GM19328 (cell line): ENCODE results near the gene SH3BP1.
A peak's percentile ranks its signal among the peaks of the same experiment; 100 is the strongest.
"Not testable (repeated sequence)": the region's sequence is repeated elsewhere in the genome, so short reads cannot be mapped to it uniquely, and the experiment has no call there.

Experiments used
- ATAC-seq: cut with Tn5 transposase; IDR thresholded peaks from one replicate; pipeline ENCODE4 v1.9.1; 2021; ENCODE audit warnings: mild to moderate bottlenecking, moderate library complexity; ENCODE audit not compliant: unreplicated experiment

Gene SH3BP1

DNA sequence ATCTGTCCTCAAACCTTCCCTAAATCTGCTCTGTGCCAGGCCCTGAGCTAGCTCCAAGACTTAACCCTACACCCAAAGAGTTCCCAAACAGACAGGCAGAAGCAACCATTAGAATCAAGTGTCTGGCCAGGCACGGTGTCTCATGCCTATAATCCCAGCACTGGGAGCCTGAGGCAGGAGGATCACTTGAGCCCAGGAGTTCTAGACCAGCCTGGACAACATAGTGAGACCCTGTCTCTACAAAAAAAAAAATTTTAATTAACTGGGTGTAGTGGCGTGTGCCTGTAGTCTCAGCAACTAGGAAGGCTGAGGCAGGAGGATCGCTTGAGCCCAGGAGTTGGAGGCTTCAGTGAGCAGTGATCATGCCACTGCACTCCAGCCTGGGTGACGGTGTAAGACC is 17.1 kb downstream of the SH3BP1 start:
- not testable (repeated sequence) for ATAC-seq

- no peak for ATAC-seq
Observed at GRCh38 chr22:37657590-37658132, 18.2 kb downstream of the SH3BP1 start.

DNA sequence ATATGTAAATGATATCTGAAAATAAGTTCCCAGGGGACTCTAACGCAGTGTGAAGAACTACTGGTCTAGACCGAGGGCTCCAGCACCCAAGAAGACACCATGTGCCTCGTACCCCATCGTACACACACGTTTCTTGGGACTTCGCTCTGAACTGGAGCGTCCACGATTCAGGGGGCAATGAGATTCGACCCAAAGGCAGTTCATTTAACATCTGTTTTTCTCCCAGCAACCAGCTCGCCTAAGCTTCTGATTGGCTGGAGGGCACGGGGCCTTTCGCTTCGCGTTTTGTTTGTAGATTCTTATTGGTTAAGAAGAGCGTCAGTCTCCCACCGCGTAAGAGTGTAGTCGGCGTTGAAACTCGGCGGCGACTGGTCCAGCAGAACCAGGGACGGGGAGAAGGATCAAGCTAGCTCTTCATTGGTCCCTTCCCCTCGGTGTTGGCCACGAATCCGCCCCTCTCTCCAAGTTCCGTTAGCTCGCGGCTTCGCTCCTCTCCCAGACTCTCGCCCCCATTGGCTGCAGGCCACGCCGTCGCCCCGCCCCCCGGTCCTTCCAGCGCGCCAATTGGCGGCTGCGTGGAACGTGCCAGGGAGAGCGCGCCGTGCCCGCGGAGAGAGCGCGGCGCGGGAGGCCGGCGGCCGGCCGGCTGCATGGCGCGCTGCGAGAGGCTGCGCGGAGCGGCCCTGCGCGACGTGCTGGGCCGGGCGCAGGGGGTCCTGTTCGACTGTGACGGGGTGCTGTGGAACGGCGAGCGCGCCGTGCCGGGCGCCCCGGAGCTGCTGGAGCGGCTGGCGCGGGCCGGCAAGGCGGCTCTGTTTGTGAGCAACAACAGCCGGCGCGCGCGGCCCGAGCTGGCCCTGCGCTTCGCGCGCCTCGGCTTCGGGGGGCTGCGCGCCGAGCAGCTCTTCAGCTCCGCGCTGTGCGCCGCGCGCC is 18.9 kb downstream of the SH3BP1 start, which contains the start of gene PDXP:
Gene PDXP, plus strand, starts transcription at position 591 of the 933 bp plus-strand sequence. Its CDS starts 60 bp downstream, at position 651.
- ATAC-seq: peak; percentile 74

- ATAC-seq: peak; percentile 3
Observed at GRCh38 chr22:37659066-37659896, 19.8 kb downstream of the SH3BP1 start.

DNA sequence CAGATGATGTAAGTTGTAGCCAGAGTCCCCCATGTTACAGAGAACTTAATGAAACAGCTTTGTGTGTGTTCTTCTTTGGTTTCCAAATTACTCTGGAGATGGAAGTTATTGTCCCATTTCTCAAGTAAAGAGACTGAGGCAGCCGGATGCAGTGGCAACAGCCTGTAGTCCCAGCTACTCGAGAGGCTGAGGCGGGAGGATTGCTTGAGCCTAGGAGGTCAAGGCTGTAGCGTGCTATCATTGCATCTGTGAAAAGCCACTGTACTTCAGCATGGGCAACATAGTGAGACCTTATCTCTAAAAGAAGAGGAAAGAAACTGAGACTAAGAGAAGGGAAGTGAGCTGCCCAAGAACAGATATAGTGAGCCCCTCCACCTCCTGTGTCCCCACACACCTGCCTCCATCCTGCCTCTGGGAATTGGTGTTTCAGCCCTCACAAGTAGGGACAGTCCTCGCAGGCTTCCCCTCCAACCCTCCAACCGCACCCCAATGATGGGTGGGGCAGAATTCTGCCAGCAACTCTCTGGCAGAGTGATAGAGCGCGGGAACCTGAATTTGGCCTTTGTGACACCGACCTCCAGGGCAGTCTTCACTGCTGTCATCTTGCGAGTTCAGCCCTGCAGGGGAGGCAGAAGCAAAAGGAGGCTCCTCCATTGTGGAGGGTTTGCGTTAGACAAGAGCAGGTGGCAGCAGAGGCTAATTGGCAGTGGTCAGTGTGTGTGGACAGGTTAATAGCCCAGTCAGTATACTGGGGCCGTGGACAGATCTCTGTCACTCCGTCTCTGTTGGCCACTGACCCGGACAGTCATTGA is 20.6 kb downstream of the SH3BP1 start:
- ATAC-seq: no peak

DNA sequence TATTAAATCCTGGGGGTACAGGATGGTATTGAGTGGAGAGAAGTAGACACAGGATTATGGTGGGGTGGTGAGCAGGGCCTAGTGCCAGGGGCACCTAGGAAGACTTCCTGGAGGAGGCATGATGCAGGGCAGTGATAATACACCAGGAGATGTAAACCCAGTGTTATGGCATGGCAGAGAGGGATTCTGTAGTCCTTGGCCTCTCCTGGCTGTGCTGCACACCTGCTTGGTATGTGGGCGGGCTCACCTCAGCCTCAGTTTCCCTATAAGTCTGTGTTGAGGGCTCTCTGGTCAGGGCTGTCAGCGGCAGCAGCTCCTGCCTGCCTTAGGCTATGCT is 21.2 kb downstream of the SH3BP1 start:
- ATAC-seq: no peak

DNA sequence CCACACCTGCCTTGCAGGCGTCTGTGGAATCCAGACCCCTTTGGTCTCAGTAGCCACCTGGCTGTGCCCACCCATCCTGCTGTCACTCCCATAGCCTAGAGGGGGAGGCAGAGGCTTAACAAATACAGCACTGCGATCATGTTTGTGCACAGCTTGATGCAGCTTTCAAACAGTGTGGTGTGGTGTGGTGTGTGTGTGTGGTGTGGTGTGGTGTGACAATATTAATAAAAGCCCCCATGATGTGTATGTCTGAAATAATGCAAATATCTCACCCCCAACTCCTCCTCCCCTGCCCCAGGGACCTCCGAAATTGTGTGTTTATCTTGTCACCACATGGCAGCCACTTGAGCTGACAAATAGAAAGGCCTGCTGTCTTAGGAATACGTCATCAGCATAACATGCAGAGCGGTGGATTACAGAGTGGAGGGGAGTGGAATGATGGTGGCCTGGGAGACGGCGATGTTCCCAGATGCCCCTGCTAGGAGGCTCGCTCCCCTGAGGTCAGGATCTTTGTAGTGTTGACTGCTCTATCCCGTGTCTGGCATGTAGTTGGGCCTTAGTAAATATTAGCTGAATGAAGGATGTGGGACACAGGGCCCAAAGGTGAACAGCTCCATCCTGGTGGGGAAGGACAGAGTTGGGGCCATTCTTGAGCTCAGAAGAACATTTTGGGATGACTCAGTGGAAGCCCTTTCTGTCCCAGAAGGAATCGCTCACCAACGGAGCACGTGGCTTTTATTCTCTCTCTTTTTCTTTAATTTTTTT is 21.9 kb downstream of the SH3BP1 start:
- no peak for ATAC-seq

DNA sequence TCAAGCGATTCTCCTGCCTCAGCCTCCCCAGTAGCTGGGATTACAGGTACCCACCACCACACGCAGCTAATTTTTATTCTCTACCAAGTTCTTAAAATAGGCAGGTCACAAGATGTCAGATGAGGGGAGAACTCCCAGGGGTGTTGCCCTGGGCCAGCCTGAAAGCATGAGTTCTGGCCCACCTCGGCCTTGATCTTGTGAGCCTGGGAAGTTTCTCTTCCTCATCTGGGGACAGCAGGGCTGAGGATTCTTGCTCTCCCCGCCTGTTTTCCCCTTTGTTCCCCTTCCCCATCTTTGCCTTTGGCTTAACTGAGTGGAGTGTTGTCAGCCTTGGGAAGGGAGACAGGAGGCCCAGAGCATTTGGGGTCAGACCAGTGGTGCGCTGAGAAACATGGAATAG is 22.6 kb downstream of the SH3BP1 start:
- no peak for ATAC-seq

DNA sequence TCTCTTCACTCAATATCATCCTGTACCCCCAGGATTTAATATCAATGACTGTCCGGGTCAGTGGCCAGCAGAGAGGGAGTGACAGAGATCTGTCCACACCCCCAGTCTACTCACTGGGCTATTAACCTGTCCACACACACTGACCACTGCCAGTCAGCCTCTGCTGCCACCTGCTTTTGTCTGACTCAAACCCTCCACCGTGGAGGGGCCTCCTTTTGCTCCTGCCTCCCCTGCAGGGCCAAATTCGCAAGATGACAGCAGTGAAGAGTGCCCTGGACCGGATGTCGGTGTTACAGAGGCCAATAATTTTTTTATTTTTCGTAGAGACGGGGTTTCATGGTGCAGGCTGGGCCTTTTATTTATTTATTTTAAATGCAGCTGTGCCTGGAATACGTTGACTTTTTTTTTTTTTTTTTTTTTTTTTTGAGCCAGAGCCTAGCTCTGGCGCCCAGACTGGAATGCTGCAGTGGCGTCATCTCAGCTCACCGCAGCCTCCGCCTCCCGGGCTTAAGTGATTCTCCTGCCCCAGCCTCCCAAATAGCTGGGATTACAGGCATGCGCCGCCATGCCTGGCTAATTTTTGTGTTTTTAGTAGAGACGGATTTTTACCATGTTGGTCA is 24.2 kb downstream of the SH3BP1 start:
- ATAC-seq: no peak

DNA sequence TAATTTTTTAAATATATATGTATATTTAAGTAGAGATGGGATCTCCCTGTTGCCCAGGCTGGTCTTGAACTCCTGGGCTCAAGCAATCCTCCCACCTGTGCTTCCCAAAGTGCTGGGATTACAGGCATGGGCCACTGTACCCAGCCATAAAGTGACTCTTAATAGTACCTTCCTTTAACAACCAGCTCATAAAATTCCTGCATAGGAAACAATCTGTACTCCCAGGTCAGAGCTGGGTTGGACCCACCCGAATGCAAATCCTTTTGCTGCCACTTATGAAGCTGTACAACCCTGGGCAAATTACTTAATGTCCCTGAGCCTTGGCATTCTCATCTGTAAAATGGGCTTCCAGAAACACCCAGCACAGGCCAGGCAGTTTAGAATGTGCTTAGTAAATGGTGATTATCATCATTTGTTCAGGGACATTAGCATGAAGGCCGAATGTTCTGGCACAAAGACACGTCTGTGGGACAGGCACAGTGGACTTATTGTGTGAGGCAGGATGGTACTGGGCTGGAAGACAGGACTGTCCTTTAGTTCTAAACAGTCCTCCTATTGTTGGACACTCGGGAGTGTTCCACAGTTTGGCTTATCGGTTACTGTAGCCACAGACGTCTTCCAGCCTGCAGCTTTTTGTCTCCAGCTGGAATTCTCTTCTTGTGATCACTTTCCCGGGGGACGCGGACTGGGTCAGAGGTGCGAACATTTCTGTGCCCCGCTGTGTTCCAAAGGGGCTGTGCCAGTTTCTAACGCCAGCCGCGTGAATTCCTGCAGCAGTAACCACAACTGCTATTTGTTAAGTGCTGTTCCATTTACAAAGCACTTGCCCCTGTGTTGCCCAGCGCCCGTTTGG is 25.0 kb downstream of the SH3BP1 start:
- ATAC-seq: no peak

GRCh38 chr22:37665487-37665886 is 26.0 kb downstream of the SH3BP1 start:
- no peak for ATAC-seq

DNA sequence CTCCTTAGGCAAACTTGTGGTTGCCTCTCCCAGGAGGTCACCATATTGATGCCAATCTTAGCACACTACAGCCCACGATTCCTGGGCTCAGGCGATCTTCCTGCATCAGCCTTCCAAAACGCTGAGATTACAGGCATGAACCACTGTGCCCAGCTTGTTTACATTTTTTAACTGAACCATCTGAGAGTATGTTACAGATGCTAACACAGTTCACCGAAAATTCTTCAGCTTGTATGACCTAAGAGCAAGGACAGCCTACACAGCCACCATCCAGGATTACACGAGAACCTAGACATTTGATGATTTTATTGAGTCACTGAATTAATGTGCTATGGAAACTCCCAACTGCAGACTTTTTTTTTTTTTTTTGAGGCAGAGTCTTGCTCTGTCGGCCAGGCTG is 30.1 kb downstream of the SH3BP1 start:
- no peak for ATAC-seq

DNA sequence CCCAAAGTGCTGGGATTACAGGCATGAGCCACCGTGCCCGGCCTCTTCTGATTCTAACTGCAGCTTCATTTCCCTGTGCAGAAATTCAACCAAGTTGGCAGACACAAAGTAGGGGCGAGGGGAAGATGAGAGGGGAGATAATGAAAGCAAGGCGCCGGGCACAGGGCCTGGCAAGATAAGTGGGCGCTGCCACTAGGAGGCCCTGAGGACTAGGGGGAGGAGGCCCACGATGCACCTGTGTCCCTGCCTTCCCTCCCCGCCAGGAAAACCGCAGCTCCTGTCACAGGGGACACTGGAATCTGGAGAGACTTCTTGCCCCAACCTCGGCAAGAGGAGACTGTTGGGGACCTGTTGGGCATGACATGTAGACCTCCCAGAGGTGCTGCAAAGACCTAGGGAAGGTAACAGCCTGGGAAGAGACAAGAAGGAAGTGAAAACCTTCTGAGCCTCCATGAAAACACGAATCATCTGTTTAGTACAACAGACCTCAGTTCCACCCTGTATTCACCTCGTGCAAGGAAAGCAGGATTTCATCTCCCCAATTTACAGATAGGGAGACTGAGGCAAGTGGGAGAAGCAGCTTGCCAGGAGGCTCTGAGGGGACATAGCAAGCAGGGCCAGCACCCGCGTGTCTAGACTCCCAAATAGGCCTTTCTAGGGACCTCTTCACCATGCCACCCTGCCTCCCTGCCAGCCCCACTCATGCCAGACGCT is 32.9 kb downstream of the SH3BP1 start:
- ATAC-seq: no peak

DNA sequence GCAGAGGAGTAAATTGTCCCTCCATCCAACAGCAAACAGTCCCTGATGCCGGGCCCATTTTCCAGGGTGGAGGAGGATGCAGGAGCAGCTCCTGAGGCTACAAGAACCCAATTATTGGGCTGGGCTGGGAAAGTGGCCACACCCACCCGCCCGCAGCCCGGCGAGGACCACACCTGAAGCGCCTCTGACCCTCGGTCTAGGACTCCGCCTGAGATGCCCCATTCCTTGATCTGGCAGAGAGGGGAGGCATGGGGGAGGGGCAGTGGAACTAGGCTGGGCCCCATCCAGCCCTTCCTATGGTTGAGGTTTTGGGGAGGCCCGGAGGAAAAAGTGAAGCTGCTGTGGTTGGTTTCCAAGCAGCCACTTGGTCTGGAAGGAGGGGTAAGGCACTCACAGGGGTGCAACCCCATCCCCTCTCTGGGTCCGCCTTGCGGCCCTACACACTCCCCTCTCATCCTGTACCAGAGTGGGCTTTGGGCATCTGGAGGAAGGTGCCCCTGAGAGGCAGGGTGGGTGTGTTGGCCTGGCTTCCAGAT is 33.5 kb downstream of the SH3BP1 start:
- ATAC-seq: no peak

GRCh38 chr22:37674248-37674647 is 34.8 kb downstream of the SH3BP1 start:
- ATAC-seq: no peak

DNA sequence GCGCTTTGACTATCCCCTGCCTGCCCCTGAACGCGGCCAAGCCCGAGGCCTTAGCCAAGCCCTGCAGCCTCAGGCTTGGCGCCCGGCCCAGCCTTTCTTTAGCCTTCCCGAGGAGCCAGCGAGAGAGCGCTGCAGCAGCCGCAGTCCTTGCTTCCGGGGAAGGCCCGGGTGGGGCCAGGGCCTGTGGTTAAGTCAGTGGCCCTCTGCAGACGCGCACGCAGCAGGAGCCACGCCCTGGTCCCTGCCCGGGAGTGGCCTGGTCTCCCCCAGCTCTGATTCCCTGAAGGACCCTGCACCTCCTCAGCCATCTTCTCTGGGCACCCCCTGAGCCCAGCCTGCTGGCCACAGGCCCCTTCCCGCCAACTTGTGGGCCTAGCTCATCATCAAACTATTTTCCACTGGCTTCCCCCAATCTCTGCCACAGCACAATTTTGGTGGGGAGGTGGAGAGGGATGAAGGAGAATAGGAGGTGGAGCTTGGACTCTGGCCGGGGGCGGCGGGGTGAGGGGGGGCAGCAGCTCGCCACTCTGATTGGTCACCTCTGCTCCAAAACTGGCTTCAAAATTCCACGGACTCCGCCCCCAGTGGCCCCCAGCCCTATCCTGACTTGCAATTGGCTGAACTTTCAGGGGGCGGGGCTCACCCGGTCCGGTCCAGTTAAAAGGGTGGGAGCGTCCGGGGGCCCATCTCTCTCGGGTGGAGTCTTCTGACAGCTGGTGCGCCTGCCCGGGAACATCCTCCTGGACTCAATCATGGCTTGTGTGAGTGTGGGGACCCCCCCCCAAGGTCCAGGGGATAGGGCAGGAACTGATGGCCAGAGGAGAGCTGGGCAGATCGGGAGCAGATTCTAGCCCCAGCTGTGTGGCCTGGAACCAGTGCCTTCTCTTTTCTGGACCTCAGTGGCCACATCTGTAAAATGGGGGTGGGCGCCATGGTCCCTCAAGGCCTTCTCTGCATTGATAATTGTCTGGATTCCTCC is 35.8 kb downstream of the SH3BP1 start, which contains the start of gene LGALS1:
Gene LGALS1, plus strand, starts transcription at position 686 of the 979 bp plus-strand sequence. Its CDS starts 67 bp downstream, at position 753.
- ATAC-seq: no peak
